ENCODE results near the gene KIF20B.

KIF20B gene

GRCh38 chr10:89701242-89702120 lies at the start of gene KIF20B:
TSS of gene KIF20B (plus strand) at chr10:89701590. CDS start at chr10:89705295, 3,705 bp downstream.
- peak; percentile 91 for DNase-seq

GRCh38 chr10:89651916-89652573 lies 49.3 kb upstream of the KIF20B start:
- no peak for DNase-seq

GRCh38 chr10:89652806-89653370 lies 48.5 kb upstream of the KIF20B start:
- DNase-seq, result no peak

GRCh38 chr10:89653410-89653869 lies 48.0 kb upstream of the KIF20B start:
- no peak for DNase-seq

GRCh38 chr10:89655722-89656121 lies 45.7 kb upstream of the KIF20B start:
- DNase-seq, result no peak

- no peak for DNase-seq
Observed at GRCh38 chr10:89657302-89657701, 44.1 kb upstream of the KIF20B start.

GRCh38 chr10:89659143-89660131 lies 42.0 kb upstream of the KIF20B start:
- DNase-seq, result no peak

GRCh38 chr10:89662596-89662995 lies 38.8 kb upstream of the KIF20B start:
- no peak for DNase-seq

- DNase-seq, result no peak
Observed at GRCh38 chr10:89663144-89663543, 38.2 kb upstream of the KIF20B start.

- no peak for DNase-seq
Observed at GRCh38 chr10:89664203-89664602, 37.2 kb upstream of the KIF20B start.

GRCh38 chr10:89665302-89665701 lies 36.1 kb upstream of the KIF20B start:
- no peak for DNase-seq

- no peak for DNase-seq
Observed at GRCh38 chr10:89666138-89666537, 35.3 kb upstream of the KIF20B start.

GRCh38 chr10:89668386-89669071 lies 32.9 kb upstream of the KIF20B start:
- DNase-seq, result no peak

- DNase-seq, result no peak
Observed at GRCh38 chr10:89669985-89670384, 31.4 kb upstream of the KIF20B start.

GRCh38 chr10:89670926-89671325 lies 30.5 kb upstream of the KIF20B start:
- DNase-seq, result no peak

GRCh38 chr10:89677341-89677740 lies 24.0 kb upstream of the KIF20B start:
- DNase-seq, result no peak

- no peak for DNase-seq
Observed at GRCh38 chr10:89679986-89680385, 21.4 kb upstream of the KIF20B start.

GRCh38 chr10:89683883-89684282 lies 17.5 kb upstream of the KIF20B start:
- DNase-seq, result no peak

GRCh38 chr10:89684604-89685003 lies 16.8 kb upstream of the KIF20B start:
- no peak for DNase-seq

GRCh38 chr10:89685936-89686335 lies 15.5 kb upstream of the KIF20B start:
- DNase-seq, result no peak

- no peak for DNase-seq
Observed at GRCh38 chr10:89690027-89690426, 11.4 kb upstream of the KIF20B start.

- DNase-seq, result no peak
Observed at GRCh38 chr10:89692416-89692815, 9.0 kb upstream of the KIF20B start.
